ENCODE measurements around the gene BMI1.
A peak's percentile ranks its signal among the peaks of the same experiment; 100 is the strongest.
"Not testable (repeated sequence)": the region's sequence is repeated elsewhere in the genome, so short reads cannot be mapped to it uniquely, and the experiment has no call there.

Gene BMI1

DNA sequence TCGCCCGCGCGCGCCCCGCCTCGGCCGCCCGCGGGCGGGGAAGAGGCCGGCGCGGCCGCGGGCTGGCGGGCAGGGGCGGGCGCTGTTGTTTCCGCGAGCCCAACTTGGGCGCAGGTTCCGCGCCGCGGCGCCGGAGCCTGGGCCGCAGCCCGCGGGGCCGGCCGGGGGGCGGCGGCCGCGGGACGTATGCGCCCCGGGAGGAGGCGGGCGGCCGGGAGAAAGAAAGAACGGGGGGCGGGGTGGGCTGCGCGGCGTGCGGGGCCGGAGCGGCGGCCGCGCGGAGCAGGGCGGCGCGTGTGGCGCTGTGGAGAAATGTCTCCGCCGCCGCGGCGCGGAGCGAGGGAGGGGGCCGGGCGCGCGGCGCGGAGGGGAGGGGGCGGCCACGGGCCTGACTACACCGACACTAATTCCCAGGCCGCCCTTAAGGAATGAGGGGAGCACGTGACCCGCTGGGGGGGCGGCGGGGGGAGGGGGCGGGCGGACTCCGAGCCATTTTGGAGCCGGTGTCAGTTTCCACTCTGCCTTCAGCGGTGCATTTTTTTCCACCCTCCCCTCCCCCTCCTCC lies at the start of gene BMI1:
TSS of gene BMI1 (plus strand) at position 509 of the 565 bp plus-strand sequence. CDS start 5,351 bp downstream, outside the sequence.
- no peaks in the 10 kb centered on the region for H3K36me3 ChIP-seq (ENCODE audit: insufficient read depth, low read length)
- no peaks in the 10 kb centered on the region for H3K9me3 ChIP-seq (ENCODE audit: low read length)
- peak within 1 kb of the TSS; percentile 28 for H2AFZ ChIP-seq (ENCODE audit: low read depth, low read length)
- H3K27me3 ChIP-seq (ENCODE audit: insufficient read depth, low read length): peaks cover 10% of the 10 kb centered on the region
- H3K4me3 ChIP-seq (ENCODE audit: low read length): peak within 1 kb of the TSS; percentile 78
- H3K4me1 ChIP-seq (ENCODE audit: insufficient read depth, low read length): peaks cover 50% of the 10 kb centered on the region

DNA sequence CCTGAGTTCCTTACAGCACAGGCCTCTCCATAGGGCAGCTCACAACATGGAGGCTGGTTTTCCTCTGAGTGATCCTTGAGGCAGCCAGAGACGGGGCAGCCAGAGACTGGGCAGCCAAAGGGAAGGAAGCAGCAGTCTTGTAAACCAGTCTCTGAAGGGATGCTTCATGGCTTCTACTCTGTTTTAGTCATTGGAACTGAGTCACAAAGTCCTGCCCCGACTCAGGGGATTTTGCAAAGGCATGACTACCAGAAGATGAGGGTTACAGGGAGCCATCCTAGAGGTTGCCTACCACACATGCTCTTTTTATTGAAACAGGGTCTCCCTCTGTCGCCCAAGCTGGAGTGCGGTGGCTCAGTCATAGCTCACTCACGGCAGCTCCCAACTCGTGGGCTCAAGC lies 49.1 kb upstream of the BMI1 start:
- no peak overlapping the region for H2AFZ ChIP-seq (ENCODE audit: low read depth, low read length)
- no peaks in the 10 kb centered on the region for H3K4me1 ChIP-seq (ENCODE audit: insufficient read depth, low read length)
- H3K27me3 ChIP-seq (ENCODE audit: insufficient read depth, low read length): peaks cover 2% of the 10 kb centered on the region
- no peak overlapping the region for H3K4me3 ChIP-seq (ENCODE audit: low read length)
- H3K9me3 ChIP-seq (ENCODE audit: low read length): no peaks in the 10 kb centered on the region
- no peaks in the 10 kb centered on the region for H3K36me3 ChIP-seq (ENCODE audit: insufficient read depth, low read length)

DNA sequence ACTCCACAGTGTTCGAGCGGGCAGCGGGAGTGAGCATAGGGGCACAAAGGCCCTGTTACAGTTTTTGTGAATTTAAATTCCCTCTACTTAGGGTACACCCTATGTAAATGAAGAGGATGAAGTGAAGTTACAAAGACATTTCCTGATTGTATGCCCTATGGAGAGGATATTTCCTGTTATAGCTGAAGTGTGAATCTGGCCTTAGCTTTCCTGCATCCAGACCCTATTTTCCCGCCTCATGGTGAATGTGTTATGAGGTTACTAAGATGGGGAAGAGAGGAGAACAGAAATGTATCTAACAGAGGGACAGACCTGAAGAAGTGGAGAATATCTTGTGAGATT lies 42.5 kb upstream of the BMI1 start:
- H3K4me3 ChIP-seq (ENCODE audit: low read length): no peak overlapping the region
- no peak overlapping the region for H2AFZ ChIP-seq (ENCODE audit: low read depth, low read length)
- peaks cover 5% of the 10 kb centered on the region for H3K27me3 ChIP-seq (ENCODE audit: insufficient read depth, low read length)
- no peaks in the 10 kb centered on the region for H3K36me3 ChIP-seq (ENCODE audit: insufficient read depth, low read length)
- no peaks in the 10 kb centered on the region for H3K4me1 ChIP-seq (ENCODE audit: insufficient read depth, low read length)
- no peaks in the 10 kb centered on the region for H3K9me3 ChIP-seq (ENCODE audit: low read length)

DNA sequence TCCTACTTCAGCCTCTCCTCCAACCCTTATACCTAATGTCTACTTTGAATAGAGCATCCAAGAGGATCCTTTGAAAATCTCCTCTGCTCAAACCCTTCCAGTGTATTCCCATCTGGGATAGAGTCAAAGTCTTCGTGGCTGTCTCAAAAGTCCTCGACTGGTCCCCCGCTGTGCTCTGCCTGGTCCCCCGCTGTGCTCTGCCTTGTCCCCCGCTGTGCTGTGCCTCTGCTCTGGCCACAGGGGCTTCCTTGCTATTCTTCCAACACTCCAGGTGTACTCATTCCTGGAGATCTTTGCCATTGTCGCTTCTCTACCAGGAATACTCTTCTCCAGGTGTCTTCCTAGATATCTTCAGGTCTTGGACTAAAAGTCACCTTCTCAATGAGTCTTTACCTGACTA lies 40.8 kb upstream of the BMI1 start:
- no peak overlapping the region for H2AFZ ChIP-seq (ENCODE audit: low read depth, low read length)
- no peaks in the 10 kb centered on the region for H3K9me3 ChIP-seq (ENCODE audit: low read length)
- no peaks in the 10 kb centered on the region for H3K36me3 ChIP-seq (ENCODE audit: insufficient read depth, low read length)
- H3K4me1 ChIP-seq (ENCODE audit: insufficient read depth, low read length): no peaks in the 10 kb centered on the region
- H3K4me3 ChIP-seq (ENCODE audit: low read length): no peak overlapping the region
- peaks cover 5% of the 10 kb centered on the region for H3K27me3 ChIP-seq (ENCODE audit: insufficient read depth, low read length)

DNA sequence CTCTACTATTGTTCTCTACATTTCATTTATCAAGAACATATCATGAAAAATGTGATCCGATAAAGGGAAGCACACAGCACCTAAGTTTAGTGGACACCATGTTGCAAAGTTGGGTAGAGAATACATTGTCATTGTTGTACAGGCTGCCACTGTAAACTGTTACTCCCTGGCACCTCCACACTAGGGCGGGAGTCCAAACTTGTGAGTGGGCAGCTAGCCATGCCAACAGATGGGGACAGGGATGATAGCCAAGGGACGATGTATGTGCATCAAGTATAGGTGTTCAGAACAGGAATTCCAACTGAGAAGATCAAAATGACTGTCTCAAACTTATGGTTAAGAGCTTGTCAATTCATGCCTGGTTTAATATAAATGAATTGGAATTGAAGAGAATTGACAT lies 35.8 kb upstream of the BMI1 start:
- Histone ChIP-seq H3K27me3 (ENCODE audit: insufficient read depth, low read length) (no peaks in the 10 kb centered on the region), H3K4me3 (ENCODE audit: low read length) (no peak overlapping the region), H2AFZ (ENCODE audit: low read depth, low read length) (no peak overlapping the region), H3K36me3 (ENCODE audit: insufficient read depth, low read length) (no peaks in the 10 kb centered on the region), H3K4me1 (ENCODE audit: insufficient read depth, low read length) (no peaks in the 10 kb centered on the region), H3K9me3 (ENCODE audit: low read length) (no peaks in the 10 kb centered on the region)

DNA sequence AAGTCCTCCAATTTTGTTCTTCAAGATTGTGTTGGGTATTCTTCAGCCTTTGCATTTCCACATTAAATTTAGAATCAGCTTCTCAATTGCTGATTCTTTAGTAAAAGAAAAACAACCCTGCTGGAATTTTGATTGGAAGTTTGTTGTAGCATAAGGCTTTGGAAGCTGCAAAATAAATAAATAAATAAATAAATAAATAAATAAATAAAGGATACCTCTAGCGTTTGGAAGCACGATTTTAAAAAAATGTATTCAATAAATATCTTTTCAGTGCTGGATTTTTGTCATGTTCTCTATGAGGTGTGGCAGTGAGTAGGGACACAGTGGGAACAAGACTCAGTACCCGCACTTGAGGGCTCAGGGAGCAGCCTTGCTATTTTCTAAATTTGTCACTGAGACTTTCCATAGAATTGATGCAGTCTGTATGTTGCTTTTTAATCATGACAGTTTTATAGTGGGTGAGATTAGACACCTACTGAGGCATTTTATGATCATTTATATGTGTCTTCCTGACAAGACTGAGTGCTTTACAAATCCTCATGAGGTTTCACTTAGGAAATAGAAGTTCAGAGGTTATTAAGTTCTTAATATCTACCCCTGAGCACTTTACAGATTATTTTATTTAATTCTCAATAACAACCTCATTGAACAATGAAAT lies 27.0 kb upstream of the BMI1 start:
- Histone ChIP-seq H3K9me3 (ENCODE audit: low read length) (no peaks in the 10 kb centered on the region), H3K36me3 (ENCODE audit: insufficient read depth, low read length) (no peaks in the 10 kb centered on the region), H3K4me3 (ENCODE audit: low read length) (no peak overlapping the region), H3K4me1 (ENCODE audit: insufficient read depth, low read length) (no peaks in the 10 kb centered on the region), H2AFZ (ENCODE audit: low read depth, low read length) (no peak overlapping the region), H3K27me3 (ENCODE audit: insufficient read depth, low read length) (no peaks in the 10 kb centered on the region)

DNA sequence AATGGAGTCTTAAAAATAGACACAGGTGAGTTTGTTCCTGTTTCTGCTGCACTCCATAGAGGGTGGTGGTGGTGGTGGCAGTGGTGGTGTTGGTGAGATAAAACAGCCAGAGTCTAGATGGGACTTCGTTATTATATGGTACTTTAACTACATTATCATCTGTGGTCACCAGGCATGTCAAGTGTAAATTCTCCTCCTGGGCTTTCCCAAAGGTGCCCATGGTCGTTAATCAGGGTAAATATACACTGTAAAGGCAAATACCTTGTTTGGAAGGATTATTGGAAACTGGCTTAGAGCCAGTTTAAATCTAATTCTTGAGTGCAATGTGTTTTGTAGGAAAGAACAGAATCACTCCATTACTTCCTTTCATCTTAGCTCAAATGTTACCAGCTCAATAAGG lies 26.2 kb upstream of the BMI1 start:
- Histone ChIP-seq H3K9me3 (ENCODE audit: low read length) (no peaks in the 10 kb centered on the region), H3K4me3 (ENCODE audit: low read length) (no peak overlapping the region), H2AFZ (ENCODE audit: low read depth, low read length) (no peak overlapping the region), H3K36me3 (ENCODE audit: insufficient read depth, low read length) (no peaks in the 10 kb centered on the region), H3K27me3 (ENCODE audit: insufficient read depth, low read length) (no peaks in the 10 kb centered on the region), H3K4me1 (ENCODE audit: insufficient read depth, low read length) (no peaks in the 10 kb centered on the region)

DNA sequence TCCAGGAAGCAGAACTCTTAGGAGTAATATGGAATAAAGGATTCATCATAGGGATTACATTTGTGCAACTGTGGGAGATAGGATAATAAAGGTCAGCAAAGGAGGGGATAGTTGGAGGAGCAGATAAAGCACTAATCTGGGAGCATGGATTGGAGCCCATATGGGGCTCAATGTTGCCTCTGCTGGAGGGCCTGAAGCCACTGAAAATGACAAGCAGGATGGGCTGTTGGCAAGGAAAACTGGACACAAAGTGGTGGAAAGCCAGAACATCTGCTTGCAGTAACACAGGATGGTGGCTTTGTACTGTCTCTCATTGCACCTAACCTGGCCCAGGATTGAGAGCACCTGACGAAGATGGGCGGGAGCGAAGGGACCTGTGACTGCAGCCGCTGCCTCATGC lies 19.7 kb upstream of the BMI1 start:
- no peak overlapping the region for H3K4me3 ChIP-seq (ENCODE audit: low read length)
- H3K27me3 ChIP-seq (ENCODE audit: insufficient read depth, low read length): no peaks in the 10 kb centered on the region
- no peak overlapping the region for H2AFZ ChIP-seq (ENCODE audit: low read depth, low read length)

DNA sequence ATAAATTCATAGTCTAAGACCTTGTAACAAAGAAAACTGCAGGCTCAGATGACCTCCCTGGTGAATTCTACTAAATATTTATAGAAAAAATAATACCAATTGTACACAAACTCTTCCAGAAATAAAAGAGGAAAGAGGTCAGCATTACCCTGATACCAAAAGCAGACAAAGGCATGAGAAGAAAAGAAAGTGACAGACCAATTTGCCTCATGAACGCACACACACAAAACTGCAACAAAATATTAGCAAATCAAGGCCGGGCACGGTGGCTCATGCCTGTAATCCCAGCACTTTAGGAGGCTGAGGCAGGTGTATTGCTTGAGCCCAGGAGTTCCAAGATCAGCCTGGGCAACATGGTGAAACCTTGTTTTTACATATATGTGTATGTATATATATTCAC lies 17.4 kb upstream of the BMI1 start:
- Histone ChIP-seq H3K4me3 (ENCODE audit: low read length) (no peak overlapping the region), H3K27me3 (ENCODE audit: insufficient read depth, low read length) (no peaks in the 10 kb centered on the region), H3K4me1 (ENCODE audit: insufficient read depth, low read length) (peaks cover 12% of the 10 kb centered on the region)

More for the DNA sequence above, 19.7 kb upstream of the BMI1 start:
- Histone ChIP-seq H3K9me3 (ENCODE audit: low read length) (no peaks in the 10 kb centered on the region), H3K36me3 (ENCODE audit: insufficient read depth, low read length) (no peaks in the 10 kb centered on the region), H3K4me1 (ENCODE audit: insufficient read depth, low read length) (peaks cover 12% of the 10 kb centered on the region)

DNA sequence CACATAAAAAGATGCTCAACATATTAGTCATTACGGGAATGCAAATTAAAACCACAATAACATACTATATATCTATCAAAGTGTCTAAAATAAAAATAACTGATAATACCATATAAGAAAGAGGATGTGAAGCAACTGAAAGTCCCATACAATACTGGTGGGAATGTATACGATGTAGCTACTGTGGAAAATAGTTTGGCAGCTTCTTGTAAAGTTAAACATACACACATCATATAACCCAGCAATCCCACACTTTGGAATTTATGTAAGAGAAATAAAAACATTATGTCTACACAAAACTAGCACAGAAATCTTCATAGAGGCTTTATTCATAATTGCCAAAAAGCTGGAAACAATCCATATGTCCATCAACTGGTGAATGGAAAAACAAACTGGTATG lies 15.2 kb upstream of the BMI1 start:
- H3K4me3 ChIP-seq (ENCODE audit: low read length): no peak overlapping the region
- no peak overlapping the region for H2AFZ ChIP-seq (ENCODE audit: low read depth, low read length)
- no peaks in the 10 kb centered on the region for H3K27me3 ChIP-seq (ENCODE audit: insufficient read depth, low read length)

More for the DNA sequence above, 17.4 kb upstream of the BMI1 start:
- H3K36me3 ChIP-seq (ENCODE audit: insufficient read depth, low read length): no peaks in the 10 kb centered on the region
- no peaks in the 10 kb centered on the region for H3K9me3 ChIP-seq (ENCODE audit: low read length)
- H2AFZ ChIP-seq (ENCODE audit: low read depth, low read length): no peak overlapping the region

DNA sequence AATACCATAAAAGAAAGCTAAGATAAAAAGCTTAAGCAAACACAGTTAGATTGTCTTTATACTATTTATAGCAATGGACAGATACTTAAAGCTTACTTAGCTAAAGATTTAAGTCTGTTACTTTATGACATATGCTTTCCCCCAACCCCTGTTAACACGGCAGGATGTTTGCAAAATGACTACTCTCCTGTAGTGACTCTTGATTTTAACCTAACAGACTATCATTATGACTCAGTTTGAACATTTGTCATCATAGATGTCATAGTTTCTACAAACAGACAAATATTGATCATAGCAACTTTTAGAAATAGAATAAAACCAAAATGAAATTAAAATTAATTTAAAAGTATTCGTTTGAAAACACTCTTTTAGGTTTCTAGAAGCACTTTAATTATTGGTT lies 12.5 kb upstream of the BMI1 start:
- Histone ChIP-seq H3K9me3 (ENCODE audit: low read length) (no peaks in the 10 kb centered on the region), H3K4me1 (ENCODE audit: insufficient read depth, low read length) (peaks cover 2% of the 10 kb centered on the region), H3K4me3 (ENCODE audit: low read length) (no peak overlapping the region), H3K36me3 (ENCODE audit: insufficient read depth, low read length) (no peaks in the 10 kb centered on the region), H2AFZ (ENCODE audit: low read depth, low read length) (no peak overlapping the region), H3K27me3 (ENCODE audit: insufficient read depth, low read length) (no peaks in the 10 kb centered on the region)

More for the DNA sequence above, 15.2 kb upstream of the BMI1 start:
- H3K9me3 ChIP-seq (ENCODE audit: low read length): no peaks in the 10 kb centered on the region
- no peaks in the 10 kb centered on the region for H3K36me3 ChIP-seq (ENCODE audit: insufficient read depth, low read length)
- H3K4me1 ChIP-seq (ENCODE audit: insufficient read depth, low read length): peaks cover 12% of the 10 kb centered on the region

DNA sequence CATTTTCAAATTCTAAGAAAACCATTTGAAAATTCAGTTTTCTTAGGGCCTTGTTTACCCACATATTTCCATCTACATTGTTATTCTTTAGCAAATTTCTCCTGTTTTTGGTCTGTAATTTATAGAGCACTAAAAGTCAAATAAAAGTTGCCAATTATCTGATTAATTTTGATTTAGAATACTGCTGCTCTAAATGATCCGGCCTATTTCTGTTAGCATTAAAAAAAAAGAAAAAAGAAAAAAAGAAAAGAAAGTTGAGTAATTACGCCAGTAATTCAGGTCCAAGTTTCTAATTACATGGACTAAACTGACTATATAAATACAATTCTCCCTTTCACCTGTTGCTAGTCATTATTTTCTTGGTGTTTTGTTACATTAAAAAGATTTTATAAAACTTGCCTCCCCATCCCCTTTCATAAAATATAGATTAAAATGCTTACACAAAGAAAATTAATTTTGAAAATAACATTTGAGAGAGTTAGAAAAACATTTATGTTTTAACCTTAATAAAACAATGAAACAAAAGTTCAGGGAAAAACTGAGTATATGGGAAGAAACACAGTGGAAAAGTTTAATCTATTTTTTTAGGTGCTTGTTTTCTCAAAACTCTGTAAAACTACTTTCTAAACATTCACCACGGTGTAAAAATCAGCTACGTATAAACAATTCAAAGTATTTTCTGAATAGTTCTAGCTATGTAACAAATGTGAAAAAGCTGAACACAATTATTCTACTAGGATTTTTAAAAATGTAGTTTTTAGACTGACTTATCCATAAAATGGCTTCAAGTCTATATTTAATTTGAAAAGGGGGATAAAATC lies 11.5 kb upstream of the BMI1 start:
- Histone ChIP-seq H3K27me3 (ENCODE audit: insufficient read depth, low read length) (no peaks in the 10 kb centered on the region), H3K4me3 (ENCODE audit: low read length) (no peak overlapping the region), H3K4me1 (ENCODE audit: insufficient read depth, low read length) (no peaks in the 10 kb centered on the region), H3K36me3 (ENCODE audit: insufficient read depth, low read length) (no peaks in the 10 kb centered on the region), H2AFZ (ENCODE audit: low read depth, low read length) (no peak overlapping the region), H3K9me3 (ENCODE audit: low read length) (no peaks in the 10 kb centered on the region)

DNA sequence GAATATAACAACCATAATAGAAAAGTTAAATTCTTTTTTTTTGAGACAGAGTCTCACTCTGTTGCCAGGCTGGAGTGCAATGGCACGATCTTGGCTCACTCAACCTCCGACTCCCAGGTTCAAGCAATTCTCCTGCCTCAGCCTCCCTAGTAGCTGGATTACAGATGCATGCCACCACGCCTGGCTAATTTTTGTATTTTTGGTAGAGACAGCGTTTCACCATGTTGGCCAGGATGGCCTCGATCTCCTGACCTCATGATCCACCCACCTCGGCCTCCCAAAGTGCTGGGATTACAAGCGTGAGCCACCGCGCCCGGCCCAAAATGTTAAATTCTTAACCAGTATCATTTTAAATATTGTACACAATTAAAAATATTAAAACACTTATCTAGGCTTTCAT lies 10.9 kb upstream of the BMI1 start:
- H2AFZ ChIP-seq (ENCODE audit: low read depth, low read length); H3K27me3 ChIP-seq (ENCODE audit: insufficient read depth, low read length); H3K4me1 ChIP-seq (ENCODE audit: insufficient read depth, low read length); H3K9me3 ChIP-seq (ENCODE audit: low read length); H3K36me3 ChIP-seq (ENCODE audit: insufficient read depth, low read length); H3K4me3 ChIP-seq (ENCODE audit: low read length): not testable (repeated sequence)

Measured in neuron (in vitro differentiated cells).